Measurements from ENCODE around the gene ITGB3.

DNA sequence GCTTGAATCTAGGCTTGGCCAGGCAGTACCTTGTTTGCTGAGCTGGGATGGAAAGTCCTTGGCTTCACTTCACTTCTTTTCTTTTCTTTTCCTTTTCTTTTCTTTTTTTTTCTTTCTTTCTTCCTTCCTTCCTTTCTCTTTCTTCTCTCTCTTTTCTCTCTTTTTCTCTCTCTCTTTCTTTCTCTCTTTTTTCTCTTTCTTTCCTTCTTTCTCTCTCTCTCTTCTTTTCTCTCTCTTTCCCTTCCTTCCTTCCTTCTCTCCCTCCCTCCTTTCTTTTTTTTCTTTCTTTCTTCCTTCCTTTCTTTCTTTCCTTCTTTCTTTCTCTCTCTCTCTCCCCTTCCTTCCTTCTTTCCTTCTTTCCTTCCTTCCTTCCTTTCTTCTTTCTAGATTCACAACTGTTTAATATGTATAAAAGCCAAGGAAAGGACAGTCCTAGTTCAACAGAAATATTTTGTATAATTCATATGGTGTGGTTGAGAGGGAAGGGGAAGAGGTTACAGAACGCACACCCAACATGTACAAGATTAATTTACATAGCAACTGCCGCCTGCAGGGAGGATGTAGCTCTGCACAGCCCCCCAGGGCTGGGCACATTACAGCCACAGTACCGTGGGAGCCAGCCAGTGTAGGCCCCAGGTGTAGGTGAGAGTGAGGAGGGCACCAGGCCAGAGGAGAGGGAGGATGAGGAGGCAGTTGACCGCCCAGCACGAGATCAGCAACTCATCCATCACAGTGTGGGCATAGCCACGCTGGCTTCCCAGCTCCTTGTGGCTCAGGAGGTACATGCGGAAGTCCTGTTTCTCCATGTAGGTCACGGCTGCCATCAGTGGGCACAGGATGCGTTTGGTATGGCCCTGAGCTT, 9.7 kb upstream of the ITGB3 start:
- TF ChIP-seq, protein P1, sequence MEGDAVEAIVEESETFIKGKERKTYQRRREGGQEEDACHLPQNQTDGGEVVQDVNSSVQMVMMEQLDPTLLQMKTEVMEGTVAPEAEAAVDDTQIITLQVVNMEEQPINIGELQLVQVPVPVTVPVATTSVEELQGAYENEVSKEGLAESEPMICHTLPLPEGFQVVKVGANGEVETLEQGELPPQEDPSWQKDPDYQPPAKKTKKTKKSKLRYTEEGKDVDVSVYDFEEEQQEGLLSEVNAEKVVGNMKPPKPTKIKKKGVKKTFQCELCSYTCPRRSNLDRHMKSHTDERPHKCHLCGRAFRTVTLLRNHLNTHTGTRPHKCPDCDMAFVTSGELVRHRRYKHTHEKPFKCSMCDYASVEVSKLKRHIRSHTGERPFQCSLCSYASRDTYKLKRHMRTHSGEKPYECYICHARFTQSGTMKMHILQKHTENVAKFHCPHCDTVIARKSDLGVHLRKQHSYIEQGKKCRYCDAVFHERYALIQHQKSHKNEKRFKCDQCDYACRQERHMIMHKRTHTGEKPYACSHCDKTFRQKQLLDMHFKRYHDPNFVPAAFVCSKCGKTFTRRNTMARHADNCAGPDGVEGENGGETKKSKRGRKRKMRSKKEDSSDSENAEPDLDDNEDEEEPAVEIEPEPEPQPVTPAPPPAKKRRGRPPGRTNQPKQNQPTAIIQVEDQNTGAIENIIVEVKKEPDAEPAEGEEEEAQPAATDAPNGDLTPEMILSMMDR (IDR thresholded peaks at IDR 0.05; ENCODE audit: insufficient read depth, low read length, poor library complexity, severe bottlenecking), result no peak
- no peak for TF ChIP-seq EZH2phosphoT487 (conservative IDR thresholded peaks at IDR 0.05; ENCODE audit: low read length)

Measured in SU-DHL-6 (cell line).